NCI-H2107 (cell line): ENCODE data around the gene MBD5.
A peak's percentile ranks its signal among the peaks of the same experiment; 100 is the strongest.

Experiments
- DNase-seq: peaks from one replicate; lab custom pipeline; 2025; lab: John Stamatoyannopoulos, UW

Gene MBD5

GRCh38 chr2:148475626-148476025 is 454.7 kb downstream of the MBD5 start:
- DNase-seq = no peak

- DNase-seq = no peak
Measured at GRCh38 chr2:148479398-148479797, 458.5 kb downstream of the MBD5 start.

GRCh38 chr2:148483665-148484064 is 462.8 kb downstream of the MBD5 start:
- no peak for DNase-seq

GRCh38 chr2:148484066-148484465 is 463.2 kb downstream of the MBD5 start:
- DNase-seq = no peak

- no peak for DNase-seq
Measured at GRCh38 chr2:148486655-148487054, 465.8 kb downstream of the MBD5 start.

GRCh38 chr2:148487439-148487838 is 466.5 kb downstream of the MBD5 start:
- DNase-seq = no peak

GRCh38 chr2:148490840-148491439 is 470.0 kb downstream of the MBD5 start:
- DNase-seq = no peak

GRCh38 chr2:148493822-148494563 is 473.1 kb downstream of the MBD5 start:
- no peak for DNase-seq

GRCh38 chr2:148495586-148495985 is 474.7 kb downstream of the MBD5 start:
- DNase-seq = no peak

GRCh38 chr2:148501545-148501944 is 480.7 kb downstream of the MBD5 start:
- DNase-seq = no peak

- DNase-seq = no peak
Measured at GRCh38 chr2:148503516-148503915, 482.6 kb downstream of the MBD5 start.

- no peak for DNase-seq
Measured at GRCh38 chr2:148507970-148508369, 487.1 kb downstream of the MBD5 start.

- DNase-seq = no peak
Measured at GRCh38 chr2:148508878-148509287, 488.0 kb downstream of the MBD5 start.

GRCh38 chr2:148509288-148509902 is 488.5 kb downstream of the MBD5 start:
- DNase-seq = peak; percentile 72

GRCh38 chr2:148511883-148512282 is 491.0 kb downstream of the MBD5 start:
- no peak for DNase-seq

- no peak for DNase-seq
Measured at GRCh38 chr2:148512501-148512900, 491.6 kb downstream of the MBD5 start.

- DNase-seq = no peak
Measured at GRCh38 chr2:148513427-148513826, 492.5 kb downstream of the MBD5 start.

- no peak for DNase-seq
Measured at GRCh38 chr2:148515120-148515519, 494.2 kb downstream of the MBD5 start.

- DNase-seq = no peak
Measured at GRCh38 chr2:148515976-148516375, 495.1 kb downstream of the MBD5 start.

- no peak for DNase-seq
Measured at GRCh38 chr2:148517296-148517695, 496.4 kb downstream of the MBD5 start.

- no peak for DNase-seq
Measured at GRCh38 chr2:148517822-148518221, 496.9 kb downstream of the MBD5 start.

GRCh38 chr2:148519013-148519412 is 498.1 kb downstream of the MBD5 start:
- DNase-seq = peak; percentile 33

- no peak for DNase-seq
Measured at GRCh38 chr2:148521181-148521580, 500.3 kb downstream of the MBD5 start.
